DMS153 treated with DMSO at 0.1 percent for 48 hours (cell line): Measurements from ENCODE around the gene CHIT1.
"Not testable (repeated sequence)": the region's sequence is repeated elsewhere in the genome, so short reads cannot be mapped to it uniquely, and the experiment has no call there.

ENCODE experiments used
- DNase-seq: peaks from one replicate; lab custom pipeline; 2025; ENCODE audit not compliant: unreplicated experiment; lab: John Stamatoyannopoulos, UW

CHIT1 gene

DNA sequence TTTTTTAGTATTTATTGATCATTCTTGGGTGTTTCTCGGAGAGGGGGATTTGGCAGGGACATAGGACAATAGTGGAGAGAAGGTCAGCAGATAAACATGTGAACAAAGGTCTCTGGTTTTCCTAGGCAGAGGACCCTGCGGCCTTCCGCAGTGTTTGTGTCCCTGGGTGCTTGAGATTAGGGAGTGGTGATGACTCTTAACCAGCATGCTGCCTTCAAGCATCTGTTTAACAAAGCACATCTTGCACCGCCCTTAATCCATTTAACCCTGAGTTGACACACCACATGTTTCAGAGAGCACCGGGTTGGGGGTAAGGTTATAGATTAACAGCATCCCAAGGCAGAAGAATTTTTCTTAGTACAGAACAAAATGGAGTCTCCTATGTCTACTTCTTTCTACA is 36.7 kb upstream of the CHIT1 start:
- DNase-seq = not testable (repeated sequence)

DNA sequence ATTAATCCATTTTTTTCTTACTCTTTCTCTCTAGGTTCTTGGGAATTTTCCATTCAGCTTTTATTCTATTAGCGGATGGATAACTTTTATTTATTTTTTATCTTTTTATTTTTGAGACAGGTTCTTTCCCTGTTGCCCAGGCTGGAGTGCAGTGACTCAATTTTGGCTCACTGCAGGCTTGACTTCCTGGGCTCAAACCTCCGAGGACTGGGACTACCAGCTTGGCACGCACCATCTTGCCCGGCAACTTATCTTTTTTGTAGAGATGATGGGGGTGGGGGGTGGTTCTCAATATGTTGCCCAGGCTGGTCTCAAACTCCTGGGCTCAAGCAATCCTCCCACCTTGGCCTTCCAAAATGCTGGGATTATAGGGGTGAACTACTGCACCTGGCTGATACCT is 36.1 kb upstream of the CHIT1 start:
- DNase-seq = no peak

DNA sequence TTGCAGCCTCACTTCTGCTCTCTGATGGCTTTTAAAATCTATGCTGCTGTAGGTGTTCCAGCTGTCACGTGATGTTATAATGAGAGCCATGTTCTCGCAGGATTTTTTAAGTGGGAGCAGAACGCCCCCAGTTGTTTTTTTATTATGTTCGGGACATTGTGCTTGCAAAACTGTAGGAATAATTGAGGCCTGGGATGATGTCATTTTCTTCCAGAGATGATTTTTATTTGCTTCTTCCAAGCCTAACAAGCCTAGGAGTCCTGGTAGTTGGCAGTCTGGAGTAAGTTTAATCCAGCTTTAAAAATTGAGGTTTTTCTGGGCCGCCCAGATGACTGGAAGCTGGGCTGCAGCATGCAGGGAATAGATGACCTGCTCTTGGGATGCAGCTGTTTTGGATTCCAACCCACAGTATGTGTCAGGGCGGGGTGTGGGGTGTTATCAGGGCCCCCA is 34.6 kb upstream of the CHIT1 start:
- no peak for DNase-seq

DNA sequence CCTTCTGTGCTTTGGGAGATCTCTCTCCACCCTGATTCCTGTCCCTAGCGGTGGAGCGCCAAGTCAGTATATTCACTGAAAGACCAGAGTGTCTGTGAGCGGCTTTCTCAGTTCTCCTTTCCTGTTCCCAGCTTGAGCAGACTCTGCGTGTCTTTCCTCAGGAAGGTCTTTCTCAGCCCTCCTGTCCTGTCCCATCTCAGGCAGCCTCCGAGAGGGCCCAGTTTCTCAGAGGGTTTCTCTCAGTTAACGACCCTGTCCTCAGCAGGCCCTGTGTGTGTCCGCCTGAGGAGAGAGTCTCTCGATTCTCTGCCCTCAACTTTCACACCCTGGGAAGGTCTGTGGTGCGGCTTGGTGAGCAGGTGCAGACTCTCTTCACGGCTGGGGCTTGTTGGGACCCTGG is 34.0 kb upstream of the CHIT1 start:
- DNase-seq = no peak

DNA sequence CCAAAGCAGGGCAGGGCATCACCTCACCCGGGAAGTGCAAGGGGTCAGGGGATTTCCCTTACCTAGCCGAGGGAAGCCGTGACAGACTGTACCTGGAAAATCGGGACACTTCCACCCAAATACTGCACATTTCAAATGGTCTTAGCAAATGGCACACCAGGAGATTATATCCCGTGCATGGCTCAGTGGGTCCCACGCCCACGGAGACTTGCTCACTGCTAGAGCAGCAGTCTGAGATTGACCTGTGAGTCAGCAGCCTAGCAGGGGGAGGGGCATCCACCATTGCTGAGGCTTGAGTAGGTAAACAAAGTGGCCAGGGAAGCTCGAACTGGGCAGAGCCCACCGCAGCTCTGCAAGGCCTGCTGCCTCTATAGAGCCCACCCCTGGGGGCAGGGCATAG is 27.2 kb upstream of the CHIT1 start:
- DNase-seq = not testable (repeated sequence)

DNA sequence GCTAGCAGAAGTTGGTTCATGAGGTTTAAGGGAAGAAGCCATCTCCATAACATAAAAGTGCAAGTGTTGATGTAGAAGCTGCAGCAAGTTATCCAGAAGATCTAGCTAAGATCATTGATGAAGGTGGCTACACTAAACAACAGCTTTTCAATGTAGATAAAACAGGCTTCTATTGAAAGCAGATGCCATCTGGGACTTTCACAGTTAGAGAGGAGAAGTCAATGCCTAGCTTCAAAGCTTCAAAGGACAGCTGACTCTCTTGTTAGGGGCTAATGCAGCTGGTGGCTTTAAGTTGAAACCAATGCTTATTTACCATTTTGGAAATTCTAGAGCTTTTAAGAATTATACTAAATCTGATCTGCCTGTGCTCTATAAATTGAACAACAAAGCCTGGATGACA is 25.3 kb upstream of the CHIT1 start:
- not testable (repeated sequence) for DNase-seq

DNA sequence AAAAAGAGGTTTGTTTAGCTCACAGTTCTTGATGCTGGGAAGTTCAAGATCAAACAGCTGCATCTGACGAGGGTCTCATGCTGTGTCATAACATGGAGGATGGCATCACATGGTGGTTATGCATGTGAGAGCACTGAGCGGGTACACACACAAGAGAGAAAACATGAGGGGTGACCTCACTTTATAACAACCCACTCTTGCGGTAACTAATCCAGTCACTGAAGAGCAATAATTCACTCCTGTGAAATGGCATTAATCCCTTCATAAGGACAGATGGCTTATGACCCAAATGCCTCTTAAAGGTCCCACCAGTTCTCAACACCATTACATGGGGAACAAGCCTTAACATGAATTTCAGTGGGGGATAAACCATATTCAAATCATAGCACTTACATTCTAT is 23.2 kb upstream of the CHIT1 start:
- no peak for DNase-seq

DNA sequence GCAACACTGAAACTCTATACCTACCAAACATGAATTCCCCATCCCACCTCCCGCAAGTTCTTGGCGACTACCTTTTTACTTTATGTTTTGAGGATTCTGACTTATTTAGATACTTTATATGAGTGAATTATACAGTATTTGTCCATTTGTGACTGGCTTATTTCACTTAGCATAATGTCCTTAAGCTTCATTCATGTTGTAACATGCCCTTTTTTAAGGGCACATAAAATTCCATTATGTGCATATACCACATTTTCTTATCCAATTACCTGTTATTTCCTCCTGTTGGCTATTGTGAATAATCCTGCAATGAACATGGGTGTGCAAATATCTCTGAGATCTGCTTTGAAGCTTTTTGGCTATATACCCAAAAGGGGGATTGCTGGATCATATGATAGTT is 22.0 kb upstream of the CHIT1 start:
- DNase-seq = no peak

DNA sequence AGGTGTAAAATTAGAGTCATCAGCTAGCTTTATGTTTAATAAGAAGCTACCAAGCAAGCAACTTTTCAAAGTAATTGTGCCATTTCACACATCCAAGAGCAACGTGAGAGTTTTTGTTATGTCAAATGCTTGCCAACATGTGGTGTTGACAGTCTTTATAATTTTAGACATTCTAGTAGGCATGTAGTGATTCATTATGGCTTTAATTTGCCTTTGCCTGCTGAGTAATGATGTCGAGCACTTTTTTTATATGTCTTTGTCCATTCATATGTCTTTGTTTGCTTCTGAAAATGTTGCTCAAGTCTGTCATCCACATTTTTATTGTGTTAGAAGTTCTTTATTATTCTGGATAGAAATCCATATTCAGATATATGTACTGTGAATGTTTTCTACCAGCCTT is 21.4 kb upstream of the CHIT1 start:
- DNase-seq = no peak

DNA sequence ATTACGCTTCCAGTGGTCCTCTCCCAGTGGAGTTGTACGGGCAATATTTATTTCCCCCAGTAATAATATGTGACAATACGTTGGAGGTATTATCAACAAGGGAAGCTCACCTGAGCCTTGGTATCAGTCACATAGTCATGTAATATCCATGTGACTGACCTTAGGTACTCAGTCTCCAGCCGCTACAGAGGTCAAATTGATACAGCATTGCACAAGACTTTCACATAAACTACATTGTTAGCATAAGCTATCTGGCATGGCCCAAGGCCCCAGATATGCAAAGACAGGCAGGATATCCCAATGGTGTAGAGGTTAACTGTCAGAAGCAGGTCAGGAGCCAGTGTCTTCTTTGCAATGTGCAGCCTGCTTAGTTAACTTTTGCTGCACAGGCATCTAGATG is 15.3 kb upstream of the CHIT1 start:
- no peak for DNase-seq

DNA sequence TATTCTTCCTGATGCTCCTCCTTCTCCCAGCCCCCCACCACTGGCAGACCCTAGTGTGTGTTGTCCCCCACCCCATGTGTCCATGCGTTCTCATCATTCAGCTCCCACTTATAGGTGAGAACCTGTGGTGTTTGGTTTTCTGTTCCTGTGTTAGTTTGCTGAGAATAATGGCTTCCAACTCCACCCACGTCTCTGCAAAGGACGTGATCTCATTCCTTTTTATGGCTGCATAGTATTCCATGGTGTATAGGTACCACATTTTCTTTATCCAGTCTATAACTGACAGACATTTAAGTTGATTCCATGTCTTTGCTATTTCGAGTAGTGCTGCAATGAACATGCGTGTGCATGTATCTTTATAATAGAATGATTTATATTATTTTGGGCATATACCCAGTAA is 12.2 kb upstream of the CHIT1 start:
- not testable (repeated sequence) for DNase-seq

DNA sequence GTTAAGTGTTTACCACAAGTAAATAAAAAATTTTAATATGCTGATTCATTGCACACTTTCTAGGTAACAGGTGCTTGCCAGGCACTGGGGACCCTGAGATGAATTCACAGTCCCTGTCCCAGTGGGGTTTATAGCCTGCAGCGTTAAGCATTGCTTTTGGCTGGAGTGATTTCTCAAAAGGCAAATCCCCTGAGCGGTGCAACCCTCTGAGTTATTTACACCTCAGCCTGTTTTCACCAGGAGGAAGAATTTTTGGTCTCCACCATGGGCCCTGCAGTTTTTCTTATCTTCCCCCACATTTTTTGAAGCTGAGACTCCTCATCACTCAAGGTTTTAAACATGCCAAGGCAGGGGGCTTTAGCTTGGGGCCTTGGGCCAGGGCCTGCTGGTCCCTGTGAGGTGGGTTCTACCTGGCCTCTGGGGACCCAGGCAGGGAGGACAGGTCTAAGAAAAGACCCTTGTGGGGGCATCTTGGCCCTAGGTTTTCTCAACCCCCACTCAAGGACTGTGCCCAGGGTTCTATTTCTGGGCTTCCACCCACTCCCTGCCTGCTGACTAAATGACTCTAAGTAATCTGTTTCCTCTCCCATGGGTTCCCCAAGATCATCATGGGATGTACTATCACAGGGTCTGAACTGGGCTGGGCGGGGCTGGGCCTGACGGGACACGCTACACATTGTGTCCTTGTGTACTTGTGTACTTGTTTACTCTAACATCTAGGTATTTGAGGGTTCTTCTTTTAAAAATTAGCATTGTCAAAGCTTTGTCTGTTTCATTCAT is 10.2 kb upstream of the CHIT1 start:
- DNase-seq = no peak

DNA sequence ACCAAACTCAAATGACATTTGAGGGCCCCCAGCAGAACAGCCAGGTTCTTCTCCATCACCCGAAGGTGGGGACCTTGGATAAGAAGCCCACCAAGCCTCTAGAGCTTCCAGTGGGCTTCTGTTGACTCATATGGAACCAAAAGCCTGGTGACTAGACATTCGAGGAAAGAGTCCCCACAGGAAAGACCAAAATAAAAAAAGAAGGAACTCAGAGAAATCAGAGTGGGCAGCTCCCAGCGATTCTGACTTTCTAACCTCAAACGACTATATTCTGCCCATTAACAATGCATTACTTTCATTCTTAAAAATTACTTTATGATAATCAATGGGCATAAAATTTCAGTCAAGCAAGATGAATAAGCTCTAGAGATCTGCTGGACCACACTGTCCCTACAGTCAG is 9.6 kb upstream of the CHIT1 start:
- no peak for DNase-seq

DNA sequence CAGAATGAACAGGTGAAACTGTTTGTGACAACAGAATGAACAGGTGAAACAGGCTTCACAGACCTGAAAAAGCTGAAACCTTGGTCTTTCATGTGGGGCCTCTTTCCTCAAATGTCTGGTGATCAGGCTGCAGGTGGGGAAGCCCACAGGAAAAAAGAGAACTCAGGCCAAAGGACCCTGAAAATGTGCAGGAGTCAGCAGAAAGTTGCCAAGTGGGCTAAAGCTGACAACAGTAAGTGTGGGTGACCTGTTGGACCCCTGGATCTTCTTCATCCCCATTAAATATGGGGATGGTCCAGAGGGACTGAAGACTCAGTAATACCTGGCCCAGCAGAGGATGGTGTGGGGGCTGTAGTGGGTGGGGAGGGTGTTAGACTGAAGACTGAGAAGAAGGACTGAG is 9.1 kb upstream of the CHIT1 start:
- no peak for DNase-seq

DNA sequence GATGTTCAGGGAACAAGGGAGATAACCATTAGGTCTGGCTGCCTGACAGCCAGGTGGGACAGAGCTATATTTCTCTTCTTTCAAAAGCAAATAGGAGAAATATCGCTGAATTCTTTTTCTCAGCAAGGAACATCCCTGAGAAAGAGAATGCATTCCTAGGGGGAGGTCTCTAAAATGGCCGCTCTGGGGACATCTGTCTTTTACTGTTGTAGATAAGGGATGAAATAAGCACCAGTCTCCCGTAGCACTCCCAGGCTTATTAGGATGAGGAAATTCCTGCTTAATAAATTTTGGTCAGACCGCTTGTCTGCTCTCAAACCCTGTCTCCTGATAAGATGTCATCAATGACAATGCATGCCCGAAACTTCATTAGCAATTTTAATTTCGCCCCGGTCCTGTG is 5.4 kb upstream of the CHIT1 start:
- not testable (repeated sequence) for DNase-seq

DNA sequence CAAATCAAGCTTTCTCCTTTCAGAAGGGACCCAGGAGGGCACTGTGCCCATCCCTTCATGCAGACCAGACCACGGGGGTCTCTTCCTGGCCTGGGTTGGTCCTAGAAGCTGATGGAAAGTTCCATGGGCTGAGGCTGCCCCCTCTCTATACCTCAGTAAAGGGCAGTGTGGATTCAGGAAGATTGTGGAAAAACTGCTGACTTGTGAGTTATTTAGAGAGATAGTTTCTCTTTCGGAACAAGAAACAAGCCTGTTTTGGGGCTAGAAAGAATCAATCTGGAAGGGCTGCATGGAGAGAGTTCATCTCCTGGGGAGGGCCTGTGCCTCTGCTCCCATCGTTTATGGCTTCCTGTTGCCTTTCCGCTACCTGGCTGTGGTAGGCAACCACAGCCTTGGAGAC is 803 bp downstream of the CHIT1 start:
- no peak for DNase-seq

DNA sequence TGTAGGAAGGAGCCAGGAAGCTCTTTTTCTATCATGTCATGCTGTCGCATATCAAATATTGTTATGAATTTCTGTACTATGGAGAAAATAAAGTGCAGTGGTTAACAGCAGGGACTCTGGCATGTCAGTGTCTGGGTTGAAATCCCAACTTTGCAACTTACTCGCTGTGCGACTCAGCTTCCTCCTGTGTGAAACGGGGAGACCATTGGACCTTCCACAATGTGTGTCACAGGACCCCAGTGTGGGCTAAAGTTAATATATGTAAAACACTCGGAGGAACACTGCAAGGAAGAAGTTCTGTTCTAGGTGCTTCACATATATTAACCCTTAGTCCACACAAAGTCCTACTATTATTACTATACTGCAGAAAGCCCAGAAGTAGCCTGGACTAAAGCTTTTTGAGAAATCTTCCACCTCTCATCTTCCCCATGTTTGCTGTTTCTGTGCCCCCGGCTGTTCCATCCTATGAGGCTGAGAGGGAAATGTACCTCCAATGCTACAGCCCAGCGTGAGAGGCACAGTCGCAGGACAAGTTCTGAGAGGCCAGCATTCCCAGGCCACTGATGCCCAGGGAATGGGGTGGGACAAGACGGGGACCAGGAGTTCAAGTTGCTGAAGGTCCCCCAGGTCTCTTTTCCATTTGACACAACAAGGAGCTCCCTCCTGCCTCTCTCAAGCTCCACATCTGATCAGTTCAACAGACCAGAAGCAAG is 1.9 kb downstream of the CHIT1 start:
- no peak for DNase-seq

DNA sequence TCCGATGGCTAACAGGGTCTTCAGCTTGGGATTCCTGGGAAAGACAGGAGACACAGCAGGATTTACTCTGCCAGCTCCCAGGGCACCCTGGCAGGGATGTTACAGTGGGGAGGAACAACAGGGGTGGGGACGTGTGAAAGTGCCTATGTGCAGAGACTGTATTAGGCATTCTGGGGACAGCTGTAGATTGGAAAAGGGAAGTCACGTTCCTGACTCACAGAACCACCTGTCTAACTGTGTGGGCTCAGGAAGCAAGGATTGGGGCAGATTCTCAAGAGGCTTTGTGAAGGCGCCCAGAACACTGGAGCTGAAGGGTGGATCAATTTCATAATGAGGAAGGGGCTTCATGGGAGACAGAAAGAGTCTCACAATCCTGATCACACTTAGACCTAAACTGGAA is 4.4 kb downstream of the CHIT1 start:
- no peak for DNase-seq

DNA sequence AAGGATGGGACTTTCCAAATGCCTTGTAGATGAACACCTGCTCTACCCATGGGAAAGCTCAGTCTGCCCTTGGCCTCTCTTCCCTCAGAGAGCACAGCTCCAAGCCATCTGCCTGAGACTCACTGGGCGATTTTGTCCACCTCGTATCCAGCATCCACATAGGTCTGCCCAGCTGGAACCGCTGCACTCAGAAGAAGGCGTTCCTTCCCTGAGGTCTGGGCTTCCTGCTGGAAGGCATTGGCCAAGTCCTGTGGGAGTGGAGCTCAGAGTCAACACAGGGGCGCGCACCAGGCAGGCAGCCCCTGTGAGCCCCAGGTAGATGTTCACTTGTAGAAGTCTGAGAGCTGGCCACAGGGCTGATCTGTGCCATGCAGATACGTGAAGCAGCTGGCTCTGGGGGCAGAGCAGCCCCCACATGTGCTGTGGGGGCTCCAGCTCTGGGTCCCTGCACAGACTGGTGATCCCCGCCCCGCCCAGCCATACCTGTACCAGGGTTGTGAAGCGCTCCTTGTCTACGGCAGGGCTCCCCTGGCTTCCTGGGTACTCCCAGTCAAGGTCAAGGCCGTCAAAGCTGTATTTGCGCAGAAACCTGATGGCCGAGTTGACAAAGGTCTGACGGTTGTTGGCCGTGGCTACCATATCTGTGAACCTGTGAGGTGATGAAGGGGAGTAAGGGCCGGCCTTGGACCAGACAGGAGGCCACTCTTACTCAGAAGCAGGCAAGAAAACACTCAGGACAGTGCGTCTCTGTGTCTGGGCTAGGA is 6.3 kb downstream of the CHIT1 start:
- no peak for DNase-seq

DNA sequence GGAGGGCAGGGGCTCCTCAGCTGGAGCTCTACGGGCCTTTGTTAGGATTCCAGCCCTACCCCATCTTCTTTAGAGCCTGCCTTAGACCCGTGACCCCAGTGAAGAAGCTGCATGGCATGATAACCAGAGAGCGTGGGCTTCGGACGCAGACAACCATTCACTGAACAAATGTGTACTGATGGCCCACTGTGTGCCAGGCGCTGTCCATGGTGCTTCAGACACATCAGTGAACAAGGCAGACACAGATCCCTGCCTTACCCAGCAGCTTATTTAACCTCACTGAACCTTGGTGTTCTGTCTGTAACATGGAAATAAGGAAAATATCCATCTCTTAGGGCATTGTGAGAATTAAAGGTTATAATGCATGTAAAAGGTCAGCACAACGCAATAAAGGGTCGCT is 9.5 kb downstream of the CHIT1 start:
- no peak for DNase-seq

DNA sequence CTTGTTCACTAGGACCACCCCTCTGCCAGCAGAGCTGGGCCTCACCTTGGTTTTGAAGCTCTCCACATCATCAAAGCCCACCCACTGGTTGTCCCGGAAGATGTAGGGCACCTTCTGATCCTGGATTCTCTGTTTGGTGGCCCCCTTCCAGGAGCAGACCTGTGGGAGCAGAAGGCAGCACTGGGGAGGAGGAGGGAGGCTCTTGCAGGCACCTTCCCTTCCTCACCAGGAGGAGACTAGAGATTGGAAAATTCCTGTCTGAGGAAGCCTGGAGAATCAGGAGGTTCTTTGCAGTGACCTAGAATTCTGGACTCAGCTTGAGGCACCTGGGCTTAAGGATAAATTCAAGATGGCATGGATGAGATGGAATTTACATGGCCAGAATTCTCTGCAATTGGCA is 10.3 kb downstream of the CHIT1 start:
- DNase-seq = no peak

DNA sequence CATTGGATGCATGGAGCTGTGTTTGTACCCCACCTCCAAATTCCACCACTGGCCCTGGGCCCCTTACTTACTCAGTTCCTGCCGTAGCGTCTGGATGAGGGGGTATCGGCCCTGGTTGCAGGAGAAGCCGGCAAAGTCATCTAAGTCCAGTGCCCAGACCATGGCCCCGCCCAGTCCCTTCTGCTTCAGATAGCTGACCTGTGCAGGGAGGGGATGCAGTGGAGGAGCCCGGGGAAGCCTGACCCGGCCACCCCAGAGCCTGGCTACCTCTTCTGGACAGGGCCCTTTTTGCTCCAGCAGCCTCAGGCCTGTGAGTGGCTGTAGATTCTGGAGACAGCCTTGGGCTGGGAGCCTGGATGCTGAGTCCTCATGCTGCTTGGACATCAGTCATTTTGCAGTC is 11.8 kb downstream of the CHIT1 start:
- no peak for DNase-seq
